T-helper 1 cell treated with Interleukin-12 subunit alpha and Interleukin-12 subunit beta and Interleukin-4 antibody, amounts not matched to agents 30 ng/mL and 1 ng/mL, for 36 hours (primary cell): ENCODE measurements around the gene ELMO3. TPM values are rescaled to one million over a fixed set of nuclear protein-coding genes. Genes with fewer than 3 reads are reported as not detected.

Experiments used
- intact Hi-C: fragments of 100-400 bp; cut with micrococcal nuclease; formaldehyde crosslinking; loops from one replicate; pipeline ENCODE4 v1.15.1; 2024
- total RNA-seq: library from RNA; stranded (reverse); gene quantifications from 2 replicates; pipeline ENCODE4 v1.2.3, GENCODE V29; 2022

ELMO3 gene
- total RNA-seq, 1 donor from 2014 or later = 8.9 TPM

DNA sequence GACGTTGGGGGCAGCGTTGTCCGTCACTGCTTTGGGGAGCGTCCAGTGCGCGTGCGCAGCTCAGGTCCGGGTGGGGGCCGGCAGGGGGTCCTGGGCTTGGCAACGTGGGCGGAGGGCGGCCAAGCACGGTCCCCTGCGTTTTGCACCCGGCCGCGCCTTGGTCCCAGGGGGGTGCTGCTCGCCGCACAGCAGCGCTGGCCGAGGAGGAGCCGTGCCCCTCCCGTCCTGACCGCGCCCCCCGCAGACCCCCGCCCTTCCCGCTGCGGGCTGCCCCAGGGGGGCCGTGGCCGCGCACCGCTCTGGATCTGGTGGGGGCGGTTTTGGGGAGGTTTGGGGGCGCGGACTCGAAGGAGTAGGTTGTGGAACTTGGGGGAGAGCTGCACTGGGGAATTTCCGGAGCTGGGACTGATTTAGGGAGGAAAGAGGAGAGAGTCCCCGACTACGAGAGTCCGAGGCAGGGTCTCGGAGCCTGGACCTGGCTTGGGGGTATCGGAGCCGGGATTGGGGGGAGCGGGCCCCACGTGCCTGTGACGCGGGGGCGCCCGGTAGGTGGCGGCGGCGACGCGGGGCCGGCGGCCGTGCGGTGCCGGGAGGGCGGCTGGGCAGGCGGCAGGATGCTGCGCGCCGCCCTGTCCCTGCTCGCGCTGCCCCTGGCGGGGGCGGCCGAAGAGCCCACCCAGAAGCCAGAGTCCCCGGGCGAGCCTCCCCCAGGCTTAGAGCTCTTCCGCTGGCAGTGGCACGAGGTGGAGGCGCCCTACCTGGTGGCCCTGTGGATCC is 49.7 kb downstream of the ELMO3 start, which contains the start of gene SLC9A5:
Gene SLC9A5, plus strand, starts transcription at position 579 of the 777 bp plus-strand sequence. Its CDS starts 36 bp downstream, at position 615.
- intact Hi-C loops = loop anchor here (5.0 kb wide), 3 partner anchors 221 to 419 kb away; partner anchors contain the start of genes C16orf86, CBFB, ENKD1 and PDP2

DNA sequence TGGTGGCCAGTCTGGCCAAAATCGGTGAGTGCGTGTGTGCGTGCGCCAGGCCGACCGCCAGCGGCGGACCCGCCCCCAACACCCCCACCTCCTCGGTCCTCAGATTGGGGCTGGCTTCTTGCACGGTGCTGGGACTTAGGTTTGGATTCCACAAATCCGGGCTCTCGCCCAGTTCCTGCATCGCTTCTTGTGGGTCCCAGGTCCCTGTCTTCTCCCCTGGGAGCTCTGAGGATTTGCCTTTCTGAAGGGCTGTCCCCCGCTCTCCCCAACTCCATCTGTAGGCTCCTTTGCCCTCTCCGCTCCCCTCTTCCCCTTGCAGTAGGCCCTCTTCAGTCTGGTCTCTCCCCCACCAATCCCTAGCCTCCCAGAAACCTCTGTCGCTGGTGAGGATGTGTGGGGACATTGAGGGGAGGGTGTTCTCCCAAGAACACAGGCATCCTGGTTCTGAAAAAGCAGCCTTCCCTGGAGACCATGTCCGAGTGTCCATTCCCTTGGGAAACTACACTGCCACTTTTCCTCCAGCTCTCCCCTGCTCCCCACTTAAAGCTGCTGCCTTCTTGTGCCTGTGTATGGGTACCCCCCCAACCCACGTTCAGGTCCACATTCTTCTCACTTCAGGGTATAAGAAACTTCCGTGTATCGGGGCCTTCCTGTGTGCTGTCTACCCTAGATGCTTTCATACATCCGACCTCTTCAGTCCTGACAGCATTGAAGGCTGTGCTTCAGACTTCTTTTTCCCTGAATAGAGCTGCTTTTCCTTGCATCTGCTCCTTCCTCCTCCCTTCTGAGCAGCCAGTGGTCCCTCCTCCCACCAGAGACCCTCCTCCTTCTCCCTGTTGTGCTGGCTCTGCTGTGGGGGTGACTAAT is 50.5 kb downstream of the ELMO3 start:
- intact Hi-C loops = loop anchor here (5.0 kb wide), 3 partner anchors 222 to 418 kb away; partner anchors contain the start of genes C16orf86, CBFB, ENKD1 and PDP2

DNA sequence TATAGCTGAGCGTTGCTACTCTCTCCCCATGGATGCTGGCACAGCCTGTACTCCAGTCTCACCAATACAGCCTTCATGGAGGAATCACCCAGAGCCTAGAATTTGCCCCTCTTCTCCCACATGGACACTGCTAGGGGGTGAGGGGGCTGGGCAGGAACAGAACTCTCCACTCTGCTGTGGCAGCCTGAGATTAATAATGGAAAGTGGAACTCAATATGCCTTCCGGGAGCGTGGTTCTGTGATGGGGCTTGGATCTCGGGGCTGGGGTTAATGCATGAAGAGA is 51.1 kb downstream of the ELMO3 start:
- intact Hi-C loops = no loop called here

DNA sequence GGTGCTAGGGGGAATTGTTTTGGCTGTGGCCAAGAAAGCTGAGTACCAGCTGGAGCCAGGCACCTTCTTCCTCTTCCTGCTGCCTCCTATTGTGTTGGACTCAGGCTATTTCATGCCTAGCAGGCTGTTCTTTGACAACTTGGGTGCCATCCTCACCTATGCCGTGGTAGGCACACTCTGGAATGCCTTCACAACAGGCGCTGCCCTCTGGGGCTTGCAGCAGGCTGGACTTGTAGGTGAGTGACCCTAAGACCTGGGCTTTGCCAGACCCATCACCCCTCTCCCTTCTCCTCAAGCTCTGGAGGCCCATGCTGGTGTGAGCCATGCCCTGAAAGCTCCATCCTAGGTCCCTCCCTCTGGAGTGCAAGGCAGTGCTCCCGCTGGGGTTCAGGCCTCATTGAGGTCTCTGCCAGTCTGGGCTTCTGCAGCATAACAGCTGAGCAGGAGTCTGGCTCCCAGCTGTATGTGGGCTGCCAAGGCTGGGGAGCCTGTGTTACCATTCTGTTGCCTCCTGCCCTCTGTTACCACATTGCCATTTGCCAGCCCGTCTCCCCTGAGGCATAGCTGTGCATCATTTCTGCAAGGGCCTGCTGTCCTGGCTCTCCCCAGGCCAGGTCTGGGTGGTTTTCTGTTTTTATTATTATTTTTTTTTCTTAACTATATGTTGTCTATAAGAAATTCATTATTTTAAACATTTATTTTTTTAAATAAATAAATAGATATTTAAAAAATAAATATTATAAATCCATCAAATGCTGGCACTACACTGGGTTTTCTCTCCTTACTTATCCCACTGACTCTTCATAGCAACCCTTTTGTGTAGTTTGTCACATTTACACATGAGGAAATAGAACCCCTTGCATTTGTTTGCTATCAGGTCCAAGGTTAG is 53.9 kb downstream of the ELMO3 start:
- intact Hi-C loops = no loop called here

Other genes with a start within 250 kb of the ELMO3 start
- 9.0 and 9.6 TPM in 2 replicates for gene CES3, start 237.9 kb upstream of the ELMO3 start, total RNA-seq
- gene CES4A, start 210.5 kb upstream of the ELMO3 start, total RNA-seq = 48.9 and 54.4 TPM in 2 replicates
- gene CBFB, start 170.0 kb upstream of the ELMO3 start, total RNA-seq = 216 and 221 TPM in 2 replicates
- 19.6 and 19.9 TPM in 2 replicates for gene PHAF1, start 89.2 kb upstream of the ELMO3 start, total RNA-seq
- 15.1 and 16.7 TPM in 2 replicates for gene B3GNT9, start 48.1 kb upstream of the ELMO3 start, total RNA-seq
- gene TRADD, start 39.2 kb upstream of the ELMO3 start, total RNA-seq = 85.9 and 89.9 TPM in 2 replicates
- gene FBXL8, start 39.2 kb upstream of the ELMO3 start, total RNA-seq = 54.5 and 57.3 TPM in 2 replicates
- 98.7 and 111 TPM in 2 replicates for gene HSF4, start 34.4 kb upstream of the ELMO3 start, total RNA-seq
- 49.5 and 53.5 TPM in 2 replicates for gene NOL3, start 28.6 kb upstream of the ELMO3 start, total RNA-seq
- gene MATCAP1, start 15.2 kb upstream of the ELMO3 start, total RNA-seq = 79.1 and 79.7 TPM in 2 replicates
- gene EXOC3L1, start 9.0 kb upstream of the ELMO3 start, total RNA-seq = 0.42 and 0.61 TPM in 2 replicates
- gene E2F4, start 7.0 kb upstream of the ELMO3 start, total RNA-seq = 137 and 146 TPM in 2 replicates
- gene TMEM208, start 28.0 kb downstream of the ELMO3 start, total RNA-seq = 52.6 and 52.9 TPM in 2 replicates
- 104 and 106 TPM in 2 replicates for gene FHOD1, start 48.4 kb downstream of the ELMO3 start, total RNA-seq
- gene SLC9A5, start 49.8 kb downstream of the ELMO3 start, total RNA-seq = 3.5 and 3.7 TPM in 2 replicates
- 23.0 and 25.4 TPM in 2 replicates for gene PLEKHG4, start 80.4 kb downstream of the ELMO3 start, total RNA-seq
- gene KCTD19, start 127.6 kb downstream of the ELMO3 start, total RNA-seq = 0.10 TPM in 1 of 2 replicates, not detected in the other
- gene LRRC36, start 127.7 kb downstream of the ELMO3 start, total RNA-seq = 0.51 TPM in 1 of 2 replicates, not detected in the other
- gene TPPP3, start 194.4 kb downstream of the ELMO3 start, total RNA-seq = not detected in 2 replicates
- 0.15 and 0.42 TPM in 2 replicates for gene ZDHHC1, start 217.3 kb downstream of the ELMO3 start, total RNA-seq
- gene HSD11B2, start 232.0 kb downstream of the ELMO3 start, total RNA-seq = 0.29 TPM in 1 of 2 replicates, not detected in the other